GM12878 (cell line): ENCODE data around the gene RPSA. TPM values are rescaled to one million over a fixed set of nuclear protein-coding genes. Genes with fewer than 3 reads are reported as not detected.

Experiments used
- ATAC-seq: fragments of 200-7000 bp; cut with Tn5 transposase; 3 replicates; pipeline ENCODE4 v1.9.1; 2020; ENCODE audit warnings: mild to moderate bottlenecking, moderate library complexity
- BruUV-seq: library from RNA; stranded (reverse); fragments of 400-500 nt; replicated peaks from 2 replicates; lab custom pipeline; 2021; lab: Mats Ljungman, UMichigan
- CTCF ChIA-PET: fragments of 300-600 bp; sonication (Branson Sonifier 250); formaldehyde crosslinking; extraction: SDS; loops from one replicate; lab custom pipeline; 2021; ENCODE audit warnings: inconsistent platforms; lab: Yijun Ruan, JAX
- POLR2A ChIA-PET: fragments of 350-600 bp; formaldehyde crosslinking; extraction: SDS; loops from one replicate; lab custom pipeline; 2021; ENCODE audit warnings: inconsistent platforms; lab: Charles Lee
- RAD21 ChIA-PET: fragments of 300-600 bp; sonication (Branson Sonifier 250); formaldehyde crosslinking; loops from one replicate; lab custom pipeline; 2023; ENCODE audit warnings: antibody characterized with exemption; ENCODE audit not compliant: unreplicated experiment; lab: Charles Lee
- SMC1A ChIA-PET: fragments of 300-600 bp; sonication (Branson Sonifier 250); formaldehyde crosslinking; loops from one replicate; lab custom pipeline; 2023; ENCODE audit not compliant: unreplicated experiment, uncharacterized antibody; lab: Charles Lee
- DNase-seq: peaks from one replicate; pipeline ENCODE4 v3.0.0-alpha.2; 2011; ENCODE audit warnings: low read depth, low spot score
- FAIRE-seq: peaks from 3 replicates; lab custom pipeline; 2011; peaks lifted over from hg19 to GRCh38; lab: Jason Lieb, UNC
- H2AFZ ChIP-seq: 2 replicates; pipeline ENCODE4 v1.6.0; 2011; ENCODE audit warnings: low read depth, low read length, control low read depth; ENCODE audit not compliant: control insufficient read depth
- H3K27ac ChIP-seq: 2 replicates; pipeline ENCODE4 v1.5.1; 2011; ENCODE audit warnings: control low read depth; ENCODE audit not compliant: control insufficient read depth, insufficient read depth
- H3K27me3 ChIP-seq, 2 experiments: replicated peaks in 1 of 2; 2 replicates each; pipeline versions ENCODE4 v1.6.0 to v1.6.1; 2011; ENCODE audit warnings: low read length in 1 of 2; ENCODE audit not compliant: control insufficient read depth in 2 of 2, insufficient read depth in 2 of 2
- H3K36me3 ChIP-seq, 2 experiments: 2 replicates each; pipeline ENCODE4 v1.5.1; 2011; ENCODE audit warnings: low read length in 1 of 2; ENCODE audit not compliant: control insufficient read depth in 2 of 2, insufficient read depth in 2 of 2
- H3K4me1 ChIP-seq: 2 replicates; pipeline ENCODE4 v1.6.1; 2011; ENCODE audit warnings: mild to moderate bottlenecking, low read length, moderate library complexity, mixed read lengths; ENCODE audit not compliant: control insufficient read depth, insufficient read depth
- H3K4me2 ChIP-seq: 2 replicates; pipeline ENCODE4 v1.6.0; 2011; ENCODE audit warnings: control low read depth; ENCODE audit not compliant: control insufficient read depth, insufficient read depth
- H3K4me3 ChIP-seq: fragments of 200-600 bp; sonication (generic); 2 replicates; pipeline ENCODE4 v1.5.1; 2016
- H3K79me2 ChIP-seq: 2 replicates; pipeline ENCODE4 v1.6.0; 2011; ENCODE audit warnings: low read length; ENCODE audit not compliant: control insufficient read depth, insufficient read depth
- H3K9ac ChIP-seq: 2 replicates; pipeline ENCODE4 v1.8.0; 2011; ENCODE audit warnings: low read length, control low read depth, mixed read lengths; ENCODE audit not compliant: control insufficient read depth, insufficient read depth
- H3K9me3 ChIP-seq: replicated peaks from 3 replicates; pipeline ENCODE4 v1.5.1; 2011; ENCODE audit warnings: mild to moderate bottlenecking, low read length; ENCODE audit not compliant: control insufficient read depth, insufficient read depth
- H4K20me1 ChIP-seq: 2 replicates; pipeline ENCODE4 v1.6.0; 2011; ENCODE audit not compliant: control insufficient read depth, insufficient read depth
- CBX5 ChIP-seq: sonication (generic); IDR thresholded peaks from 2 replicates; pipeline ENCODE4 v1.6.1; 2016; ENCODE audit warnings: low read depth, moderate library complexity, mild to moderate bottlenecking, inconsistent platforms
- CHD2 ChIP-seq: IDR thresholded peaks from 2 replicates; pipeline ENCODE4 v1.6.1; 2011; ENCODE audit warnings: low read depth, low read length, improper control_type of control experiment, borderline replicate concordance
- CTCF ChIP-seq, 3 experiments: IDR thresholded peaks in 2 of 3; conservative IDR thresholded peaks in 1 of 3; 2 replicates each; pipeline ENCODE4 v1.5.1; 2011; ENCODE audit warnings: low read depth in 3 of 3, low read length in 3 of 3, mild to moderate bottlenecking in 3 of 3, control low read depth in 2 of 3, moderate library complexity in 2 of 3, inconsistent platforms in 1 of 3, mixed read lengths in 1 of 3; ENCODE audit not compliant: control insufficient read depth in 2 of 3, insufficient read depth in 1 of 3; ENCODE audit errors: extremely low read depth in 1 of 3
- JUNB ChIP-seq: IDR thresholded peaks from 2 replicates; pipeline ENCODE4 v1.6.1; 2016; ENCODE audit warnings: antibody characterized with exemption, mild to moderate bottlenecking
- JUND ChIP-seq: IDR thresholded peaks from 2 replicates; pipeline ENCODE4 v1.6.1; 2012; ENCODE audit warnings: low read depth, mild to moderate bottlenecking, low read length, improper control_type of control experiment, moderate library complexity
- NR2C2 ChIP-seq: IDR thresholded peaks from 2 replicates; pipeline ENCODE4 v1.6.1; 2011; ENCODE audit warnings: borderline replicate concordance, low read depth; ENCODE audit not compliant: control insufficient read depth, insufficient read length
- RUNX3 ChIP-seq: IDR thresholded peaks from 2 replicates; pipeline ENCODE4 v1.6.1; 2012; ENCODE audit warnings: low read length, inconsistent platforms
- TAF1 ChIP-seq: IDR thresholded peaks from 2 replicates; pipeline ENCODE4 v1.6.1; 2011; ENCODE audit warnings: mild to moderate bottlenecking, low read depth, low read length, borderline replicate concordance
- ZNF592 ChIP-seq: fragments of 450-650 bp; IDR thresholded peaks from 2 replicates; pipeline ENCODE4 v1.6.1; 2017; ENCODE audit warnings: mild to moderate bottlenecking, moderate library complexity
- WGBS: methylation state at CpG from one replicate; pipeline ENCODE4 v1.1.6; 2016; ENCODE audit warnings: low lambda C conversion rate; ENCODE audit not compliant: insufficient replicate concordance, insufficient coverage; ENCODE audit errors: missing lambda C conversion rate; 5-methylcytosine and 5-hydroxymethylcytosine counted together
- in situ Hi-C: fragments of 300-500 bp; cut with MboI; formaldehyde crosslinking; loops from 9 replicates; pipeline ENCODE4 v1.14.3; 2018; ENCODE audit warnings: mixed read lengths
- intact Hi-C: fragments of 100-400 bp; cut with micrococcal nuclease; formaldehyde crosslinking; loops from one replicate; pipeline ENCODE4 v1.14.2; 2022; ENCODE audit not compliant: unreplicated experiment
- polyA plus RNA-seq, 11 experiments: library from polyadenylated mRNA; depleted of rRNA in 4 of 11; unstranded in 6 of 11; stranded (reverse) in 5 of 11; fragments of >200 nt; fragmentation: Nextera tagmentation in 4 of 11; fragmentation: Illumina TruSeq in 1 of 11; extraction: Ambion mirVana in 4 of 11; extraction: Trizol in 1 of 11; gene quantifications; 1 replicate in 1 of 11; 2 replicates in 10 of 11; pipeline versions ENCODE4 v1.2.1 to v1.2.3, GENCODE V29; 2011 to 2016; ENCODE audit warnings: inconsistent platforms in 2 of 11, missing spikeins in 2 of 11, low read depth in 1 of 11
- total RNA-seq, 4 experiments: library from RNA; depleted of rRNA in 3 of 4; stranded (reverse); fragments of >200 nt in 3 of 4; fragmentation: Illumina TruSeq in 1 of 4; extraction: Trizol in 1 of 4; gene quantifications; 2 replicates each; pipeline versions ENCODE4 v1.2.1 to v1.2.3, GENCODE V29; 2013 to 2021

The RPSA gene
- total and polyA plus RNA-seq, 10 of the 15 experiments (the other 5 are each of a cell fraction or from before 2014, with no cell fraction given), result 1,012 to 5,036 (median 3,460) TPM

GRCh38 chr3:39433642-39434041, 27.1 kb downstream of the RPSA start (continued):
- TF ChIP-seq TAF1, result no peak
- no peak for TF ChIP-seq CTCF (IDR thresholded peaks at IDR 0.05 in 2 of 3, conservative IDR thresholded peaks at IDR 0.05 in 1 of 3; ENCODE audit: control insufficient read depth in 2 of 3, extremely low read depth in 1 of 3, insufficient read depth in 1 of 3, low read depth in 3 of 3, low read length in 3 of 3)
- no peak for TF ChIP-seq NR2C2
- no peak for TF ChIP-seq JUNB
- TF ChIP-seq RUNX3, result no peak

- Histone ChIP-seq H3K27ac (no peak overlapping the region), H4K20me1 (no peaks in the 10 kb centered on the region), H2AFZ (no peak overlapping the region), H3K27me3 (no peaks in the 10 kb centered on the region), H3K4me2 (no peak overlapping the region), H3K36me3 (no peaks in the 10 kb centered on the region), H3K9ac (no peak overlapping the region), H3K4me1 (no peaks in the 10 kb centered on the region), H3K4me3 (no peak overlapping the region), H3K79me2 (no peaks in the 10 kb centered on the region), H3K9me3 (no peaks in the 10 kb centered on the region)
- ChIA-PET POLR2A (no interaction called here), CTCF (no interaction called here), SMC1A (no interaction called here), RAD21 (no interaction called here)
- no TSS peak for BruUV-seq
- ATAC-seq, result peak; percentile 92
- TF ChIP-seq ZNF592 (no peak), JUND (no peak), CHD2 (no peak), CBX5 (no peak)
- no peak for DNase-seq
- in situ Hi-C loops, result no loop called here
- intact Hi-C loops, result no loop called here
- FAIRE-seq, result no peak
- WGBS, result 2% methylated on average over 5 of the region's 5 CpGs
Measured at GRCh38 chr3:39434574-39434973, 28.1 kb downstream of the RPSA start.
